Umbilical cord (tissue), 2 donors: Measurements from ENCODE around the gene ZNF668. TPM values are rescaled to one million over a fixed set of nuclear protein-coding genes. Genes with fewer than 3 reads are reported as not detected.

Experiments
- DNase-seq: peaks from one replicate; pipeline ENCODE4 v3.0.0-alpha.2; 2015; ENCODE audit warnings: low spot score
- total RNA-seq: library from RNA; depleted of rRNA; stranded (reverse); fragments of >200 nt; gene quantifications from one replicate; pipeline ENCODE4 v1.2.3, GENCODE V29; 2014; ENCODE audit warnings: low replicate concordance; ENCODE audit not compliant: insufficient read depth

Gene ZNF668
- total RNA-seq, 1 donor from 2014 or later = 10.6 TPM

DNA sequence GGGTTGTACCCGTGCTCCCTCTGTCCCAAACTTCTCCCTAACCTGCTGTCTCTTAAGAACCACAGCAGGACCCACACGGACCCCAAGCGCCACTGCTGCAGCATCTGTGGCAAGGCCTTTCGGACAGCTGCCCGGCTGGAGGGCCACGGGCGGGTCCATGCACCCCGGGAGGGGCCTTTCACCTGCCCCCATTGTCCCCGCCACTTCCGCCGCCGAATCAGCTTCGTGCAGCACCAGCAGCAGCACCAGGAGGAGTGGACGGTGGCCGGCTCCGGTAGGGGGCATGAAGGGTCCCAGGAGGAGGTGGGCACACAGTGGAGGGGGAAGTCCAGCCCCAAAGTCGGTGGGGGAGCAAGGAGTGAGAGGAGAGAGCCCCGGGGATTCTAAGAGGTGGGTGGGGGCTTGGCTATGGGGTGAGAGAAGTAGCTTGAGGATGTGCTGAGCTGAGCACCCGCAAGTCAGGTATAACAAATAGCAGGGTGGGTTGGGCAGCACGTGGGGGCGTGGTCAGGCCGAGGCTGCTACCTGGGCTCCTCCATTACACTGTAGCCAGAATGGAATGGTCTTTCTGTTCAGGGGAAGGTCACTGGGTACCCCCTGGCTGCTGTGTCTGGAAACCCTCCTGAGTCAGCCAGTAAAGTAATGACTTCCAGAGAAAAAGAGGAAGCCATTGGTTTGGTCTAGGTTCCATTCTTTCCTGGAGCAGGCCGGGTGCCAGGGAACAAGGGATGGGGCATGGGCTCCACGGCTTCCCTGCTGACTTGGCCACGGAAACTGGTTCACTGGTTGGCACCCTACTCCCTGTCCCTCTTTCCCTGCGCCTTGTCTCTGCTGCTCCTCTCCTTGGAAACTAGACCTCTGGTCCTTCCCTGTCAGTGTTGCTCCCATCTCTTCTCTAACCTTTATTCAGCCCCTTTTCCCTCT lies 7.7 kb upstream of the ZNF668 start:
- no peak for DNase-seq

DNA sequence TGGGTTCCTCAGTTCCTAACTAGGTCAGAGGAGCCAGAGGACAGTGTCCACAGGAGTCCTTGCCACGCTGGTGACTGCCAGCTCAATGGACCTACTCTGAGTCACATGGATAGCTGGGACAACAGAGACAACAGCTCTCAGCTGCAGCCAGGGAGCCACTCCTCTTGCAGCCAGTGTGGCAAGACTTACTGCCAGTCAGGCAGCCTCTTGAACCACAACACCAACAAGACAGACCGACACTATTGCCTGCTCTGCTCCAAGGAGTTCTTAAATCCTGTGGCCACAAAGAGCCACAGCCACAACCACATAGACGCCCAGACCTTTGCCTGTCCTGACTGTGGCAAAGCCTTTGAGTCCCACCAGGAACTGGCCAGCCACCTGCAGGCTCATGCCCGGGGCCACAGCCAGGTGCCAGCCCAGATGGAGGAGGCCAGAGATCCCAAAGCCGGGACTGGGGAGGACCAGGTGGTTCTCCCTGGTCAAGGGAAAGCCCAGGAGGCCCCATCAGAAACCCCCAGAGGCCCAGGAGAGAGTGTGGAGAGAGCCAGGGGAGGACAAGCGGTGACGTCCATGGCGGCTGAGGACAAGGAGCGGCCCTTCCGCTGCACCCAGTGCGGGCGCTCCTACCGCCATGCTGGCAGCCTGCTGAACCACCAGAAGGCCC lies 6.8 kb upstream of the ZNF668 start:
- no peak for DNase-seq

DNA sequence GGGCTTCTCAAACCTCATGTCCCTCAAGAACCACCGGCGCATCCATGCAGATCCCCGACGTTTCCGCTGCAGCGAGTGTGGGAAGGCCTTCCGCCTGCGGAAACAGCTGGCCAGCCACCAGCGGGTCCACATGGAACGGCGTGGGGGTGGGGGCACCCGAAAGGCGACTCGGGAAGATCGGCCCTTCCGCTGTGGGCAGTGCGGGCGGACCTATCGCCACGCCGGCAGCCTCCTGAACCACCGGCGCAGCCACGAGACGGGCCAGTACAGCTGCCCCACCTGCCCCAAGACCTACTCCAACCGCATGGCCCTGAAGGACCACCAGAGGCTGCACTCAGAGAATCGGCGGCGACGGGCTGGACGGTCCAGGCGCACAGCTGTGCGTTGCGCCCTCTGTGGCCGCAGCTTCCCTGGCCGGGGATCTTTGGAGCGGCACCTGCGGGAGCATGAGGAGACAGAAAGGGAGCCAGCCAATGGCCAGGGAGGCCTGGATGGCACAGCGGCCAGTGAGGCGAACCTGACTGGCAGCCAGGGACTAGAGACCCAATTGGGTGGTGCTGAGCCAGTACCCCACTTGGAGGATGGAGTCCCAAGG lies 6.1 kb upstream of the ZNF668 start:
- no peak for DNase-seq

DNA sequence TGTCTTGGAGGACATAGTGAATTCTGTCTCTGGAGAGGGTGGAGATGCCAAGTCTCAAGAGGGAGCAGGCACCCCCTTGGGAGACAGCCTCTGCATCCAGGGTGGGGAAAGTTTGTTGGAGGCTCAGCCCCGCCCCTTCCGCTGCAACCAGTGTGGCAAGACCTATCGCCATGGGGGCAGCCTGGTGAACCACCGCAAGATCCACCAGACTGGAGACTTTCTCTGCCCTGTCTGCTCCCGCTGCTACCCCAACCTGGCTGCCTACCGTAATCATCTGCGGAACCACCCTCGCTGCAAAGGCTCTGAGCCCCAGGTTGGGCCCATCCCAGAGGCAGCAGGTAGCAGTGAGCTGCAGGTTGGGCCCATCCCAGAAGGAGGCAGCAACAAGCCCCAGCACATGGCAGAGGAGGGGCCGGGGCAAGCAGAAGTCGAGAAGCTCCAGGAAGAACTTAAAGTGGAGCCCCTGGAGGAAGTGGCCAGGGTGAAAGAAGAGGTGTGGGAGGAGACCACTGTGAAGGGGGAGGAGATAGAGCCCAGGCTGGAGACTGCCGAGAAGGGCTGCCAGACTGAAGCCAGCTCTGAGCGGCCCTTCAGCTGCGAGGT lies 5.4 kb upstream of the ZNF668 start:
- DNase-seq = no peak

DNA sequence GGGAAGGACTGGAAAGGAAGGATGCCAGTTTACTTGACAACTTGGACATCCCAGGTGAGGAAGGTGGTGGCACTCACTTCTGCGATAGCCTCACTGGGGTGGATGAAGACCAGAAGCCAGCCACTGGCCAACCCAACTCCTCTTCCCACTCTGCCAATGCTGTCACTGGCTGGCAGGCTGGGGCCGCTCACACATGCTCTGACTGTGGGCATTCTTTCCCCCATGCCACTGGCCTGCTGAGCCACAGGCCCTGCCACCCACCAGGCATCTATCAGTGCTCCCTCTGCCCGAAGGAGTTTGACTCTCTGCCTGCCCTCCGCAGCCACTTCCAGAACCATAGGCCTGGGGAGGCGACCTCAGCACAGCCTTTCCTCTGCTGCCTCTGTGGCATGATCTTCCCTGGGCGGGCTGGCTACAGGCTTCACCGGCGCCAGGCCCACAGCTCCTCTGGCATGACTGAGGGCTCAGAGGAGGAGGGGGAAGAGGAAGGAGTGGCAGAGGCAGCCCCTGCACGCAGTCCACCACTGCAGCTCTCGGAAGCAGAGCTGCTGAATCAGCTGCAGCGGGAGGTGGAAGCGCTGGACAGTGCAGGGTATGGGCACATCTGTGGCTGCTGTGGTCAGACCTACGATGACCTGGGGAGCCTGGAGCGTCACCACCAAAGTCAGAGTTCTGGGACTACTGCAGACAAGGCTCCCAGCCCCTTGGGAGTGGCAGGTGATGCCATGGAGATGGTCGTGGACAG lies 4.7 kb upstream of the ZNF668 start:
- DNase-seq = no peak

DNA sequence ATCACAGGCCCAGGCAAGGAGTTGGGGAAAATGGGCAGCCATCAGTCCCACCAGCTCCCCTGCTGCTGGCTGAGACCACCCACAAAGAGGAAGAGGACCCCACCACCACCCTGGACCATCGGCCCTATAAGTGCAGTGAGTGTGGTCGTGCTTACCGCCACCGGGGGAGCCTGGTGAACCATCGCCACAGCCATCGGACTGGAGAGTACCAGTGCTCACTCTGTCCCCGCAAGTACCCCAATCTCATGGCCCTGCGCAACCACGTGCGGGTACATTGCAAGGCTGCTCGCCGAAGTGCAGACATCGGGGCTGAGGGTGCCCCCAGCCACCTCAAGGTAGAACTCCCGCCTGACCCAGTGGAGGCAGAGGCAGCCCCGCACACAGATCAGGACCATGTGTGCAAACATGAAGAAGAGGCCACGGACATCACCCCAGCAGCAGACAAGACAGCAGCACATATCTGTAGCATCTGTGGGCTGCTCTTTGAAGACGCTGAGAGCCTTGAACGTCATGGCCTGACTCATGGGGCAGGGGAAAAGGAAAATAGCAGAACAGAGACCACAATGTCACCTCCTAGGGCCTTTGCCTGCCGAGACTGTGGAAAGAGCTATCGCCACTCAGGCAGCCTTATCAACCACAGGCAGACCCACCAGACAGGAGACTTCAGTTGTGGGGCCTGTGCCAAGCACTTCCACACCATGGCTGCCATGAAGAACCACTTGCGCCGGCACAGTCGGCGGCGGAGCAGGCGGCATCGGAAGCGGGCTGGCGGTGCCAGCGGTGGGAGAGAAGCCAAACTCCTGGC lies 3.8 kb upstream of the ZNF668 start:
- no peak for DNase-seq

DNA sequence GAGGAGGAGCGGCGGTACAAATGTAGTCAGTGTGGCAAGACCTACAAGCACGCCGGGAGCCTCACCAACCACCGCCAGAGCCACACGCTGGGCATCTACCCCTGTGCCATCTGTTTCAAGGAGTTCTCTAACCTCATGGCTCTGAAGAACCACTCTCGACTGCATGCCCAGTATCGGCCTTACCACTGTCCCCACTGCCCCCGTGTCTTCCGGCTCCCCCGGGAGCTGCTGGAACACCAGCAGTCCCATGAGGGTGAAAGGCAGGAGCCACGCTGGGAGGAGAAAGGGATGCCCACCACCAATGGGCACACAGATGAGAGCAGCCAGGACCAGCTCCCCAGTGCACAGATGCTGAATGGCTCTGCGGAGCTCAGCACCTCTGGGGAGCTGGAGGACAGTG lies 3.0 kb upstream of the ZNF668 start:
- no peak for DNase-seq

DNA sequence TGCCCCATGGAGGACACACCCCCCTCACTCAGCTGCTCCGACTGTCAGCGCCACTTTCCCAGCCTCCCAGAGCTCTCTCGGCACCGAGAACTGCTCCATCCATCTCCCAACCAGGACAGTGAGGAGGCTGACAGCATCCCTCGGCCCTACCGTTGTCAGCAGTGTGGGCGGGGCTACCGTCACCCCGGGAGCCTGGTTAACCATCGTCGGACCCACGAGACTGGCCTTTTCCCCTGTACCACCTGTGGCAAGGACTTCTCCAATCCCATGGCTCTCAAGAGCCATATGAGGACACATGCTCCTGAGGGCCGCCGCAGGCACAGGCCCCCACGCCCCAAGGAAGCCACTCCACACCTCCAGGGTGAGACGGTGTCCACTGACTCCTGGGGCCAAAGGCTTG lies 2.3 kb upstream of the ZNF668 start:
- DNase-seq = no peak

DNA sequence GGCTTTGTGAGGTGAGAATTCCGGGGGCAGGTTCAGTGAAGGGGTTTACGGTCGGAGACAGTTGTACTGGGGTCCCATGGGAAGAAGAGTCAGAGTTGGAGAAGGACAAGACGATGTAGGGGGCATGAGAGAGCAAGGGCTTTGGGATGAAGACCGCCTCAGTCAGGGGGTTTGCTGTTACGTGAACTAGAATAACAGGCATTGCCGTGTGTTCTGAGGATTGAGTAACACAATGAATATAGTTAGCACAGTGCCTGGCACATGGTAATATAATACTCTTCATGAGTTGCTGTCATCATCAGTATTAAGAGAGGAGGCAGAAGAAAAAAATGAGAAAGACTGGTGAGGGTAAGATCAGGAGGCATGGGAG lies 759 bp upstream of the ZNF668 start:
- DNase-seq = no peak

DNA sequence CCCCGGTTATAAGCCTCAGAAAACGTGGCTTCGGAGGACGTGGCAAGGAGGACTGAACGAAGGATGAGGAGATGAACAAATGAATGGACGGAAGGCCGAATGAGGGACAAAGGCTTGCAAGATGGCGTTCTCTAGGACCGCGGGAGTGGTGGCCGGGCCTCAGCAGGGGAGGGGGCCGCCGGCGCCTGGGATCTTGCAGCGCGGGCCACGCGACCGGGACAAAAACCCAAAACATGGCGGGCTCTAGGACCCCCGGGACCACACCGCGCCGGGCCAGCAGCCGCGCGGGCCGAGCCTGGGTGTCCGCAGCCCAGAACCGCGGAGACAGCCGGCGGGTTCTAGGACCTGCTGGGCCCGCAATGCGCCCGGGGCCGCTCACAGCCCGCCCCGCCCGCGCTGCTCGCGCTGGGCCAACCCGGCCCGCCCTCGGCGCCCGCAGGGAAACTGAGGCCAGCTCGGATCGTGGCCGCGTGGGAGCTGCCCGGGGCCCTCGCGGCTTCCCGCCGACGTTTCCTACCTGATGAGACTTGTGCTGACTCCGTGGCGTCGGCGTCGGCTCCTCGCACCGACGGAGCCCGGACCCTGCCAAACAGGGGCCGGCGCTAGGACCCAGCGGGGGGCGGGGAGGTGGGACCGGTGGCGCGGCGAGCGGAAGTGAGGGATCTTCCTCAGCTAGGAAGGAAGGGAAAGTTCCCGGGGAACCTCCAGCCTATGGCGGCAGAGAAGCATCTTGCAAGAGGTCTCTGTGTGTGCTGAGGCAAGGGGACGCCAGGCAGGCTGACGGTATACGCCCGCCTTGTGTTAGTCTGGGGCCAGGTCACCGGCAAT lies 684 bp downstream of the ZNF668 start:
- DNase-seq = peak; percentile 96

DNA sequence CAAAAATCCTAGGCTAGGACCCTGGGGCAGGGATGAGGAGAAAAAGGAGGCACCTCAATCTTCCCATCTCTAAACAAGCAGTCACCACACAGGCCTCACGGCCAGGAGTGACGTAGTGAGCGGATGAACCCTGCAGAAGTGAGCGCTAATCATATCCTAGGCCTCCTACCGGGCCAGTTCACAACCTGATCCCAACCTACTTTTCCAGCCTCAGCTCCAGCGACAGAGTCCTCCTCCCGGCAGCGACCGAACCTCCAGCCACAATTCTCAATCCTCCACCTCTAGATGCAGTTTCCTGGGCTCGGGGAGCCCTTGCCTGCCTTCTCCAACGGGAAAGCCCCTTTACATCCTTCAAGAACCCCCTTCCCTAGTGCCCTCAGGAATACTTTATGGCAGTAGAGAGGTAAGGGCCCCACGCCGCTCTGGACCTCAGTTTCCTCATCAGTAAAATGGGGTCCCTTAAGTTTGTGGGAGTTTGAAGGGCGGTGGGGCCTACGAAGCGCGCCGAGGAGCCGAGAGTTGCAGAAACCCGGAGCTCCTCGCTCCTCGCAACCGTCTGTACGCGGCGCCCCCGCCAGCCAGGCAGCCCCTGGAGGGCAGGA lies 1.4 kb downstream of the ZNF668 start:
- peak; percentile 28 for DNase-seq

DNA sequence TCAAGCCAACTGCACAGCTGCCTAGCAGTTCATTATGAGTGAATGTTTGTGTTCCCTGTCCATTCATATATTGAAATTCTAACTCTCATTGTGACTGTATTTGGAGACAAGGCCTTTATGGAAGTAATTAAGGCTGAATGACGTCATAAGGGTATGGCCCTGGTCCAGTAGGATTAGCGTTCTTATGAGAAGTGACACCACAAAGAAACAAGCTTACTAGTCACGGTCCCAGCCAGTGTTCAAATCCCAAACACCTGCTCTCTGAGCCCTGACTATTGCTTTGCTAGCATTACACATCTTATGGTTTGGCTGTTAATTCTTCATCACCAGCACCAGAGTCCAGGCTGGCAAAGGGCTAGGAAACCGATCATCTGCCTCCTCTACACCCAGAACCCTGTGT lies 2.2 kb downstream of the ZNF668 start:
- DNase-seq = no peak

DNA sequence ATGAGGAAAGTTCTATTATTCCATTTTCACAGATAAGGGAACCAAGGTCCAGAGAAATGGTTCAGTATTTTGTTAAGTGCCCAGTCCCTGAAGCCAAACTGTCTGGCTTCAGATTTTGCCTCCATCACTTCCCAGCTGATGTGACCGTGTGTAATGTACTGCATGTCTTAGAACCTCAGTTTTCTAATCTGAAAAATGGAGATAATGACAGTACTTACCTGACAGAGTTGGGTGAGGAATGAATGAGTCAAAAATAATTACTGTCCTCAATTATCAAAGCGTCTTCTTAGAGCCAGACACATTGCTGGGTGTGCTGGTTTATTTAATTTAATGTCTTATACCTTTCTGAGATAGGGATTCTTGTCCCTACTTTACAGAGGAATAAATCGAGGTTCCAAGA lies 6.7 kb downstream of the ZNF668 start:
- DNase-seq = no peak

DNA sequence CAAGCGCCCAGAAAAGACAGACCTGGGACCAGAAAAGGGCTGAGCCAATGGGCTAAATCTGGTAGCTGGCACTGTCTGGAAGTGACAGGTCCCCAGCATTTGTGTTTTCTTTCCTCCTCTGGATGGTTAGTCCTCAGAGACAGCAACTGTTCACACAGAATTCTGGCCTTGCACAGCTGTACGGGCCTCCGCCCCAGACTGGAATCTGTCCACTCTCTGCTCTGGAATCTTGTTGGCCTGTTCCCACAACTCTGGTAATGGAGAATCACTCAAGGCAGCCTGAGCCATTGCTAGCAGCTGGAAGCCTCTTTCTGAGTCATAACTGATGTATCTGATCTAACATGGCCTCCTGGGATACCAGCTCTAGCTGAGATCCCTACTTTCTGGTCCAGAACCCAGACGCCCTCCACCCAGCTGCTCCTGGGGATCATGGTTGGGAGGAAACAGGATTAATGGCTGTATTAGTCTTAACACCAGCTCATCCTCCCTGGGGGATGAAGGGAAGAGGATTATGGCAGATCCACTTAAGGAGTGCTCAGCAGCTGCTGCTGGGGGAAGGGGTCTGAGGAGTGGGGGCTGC lies 9.1 kb downstream of the ZNF668 start:
- DNase-seq = peak; percentile 97

DNA sequence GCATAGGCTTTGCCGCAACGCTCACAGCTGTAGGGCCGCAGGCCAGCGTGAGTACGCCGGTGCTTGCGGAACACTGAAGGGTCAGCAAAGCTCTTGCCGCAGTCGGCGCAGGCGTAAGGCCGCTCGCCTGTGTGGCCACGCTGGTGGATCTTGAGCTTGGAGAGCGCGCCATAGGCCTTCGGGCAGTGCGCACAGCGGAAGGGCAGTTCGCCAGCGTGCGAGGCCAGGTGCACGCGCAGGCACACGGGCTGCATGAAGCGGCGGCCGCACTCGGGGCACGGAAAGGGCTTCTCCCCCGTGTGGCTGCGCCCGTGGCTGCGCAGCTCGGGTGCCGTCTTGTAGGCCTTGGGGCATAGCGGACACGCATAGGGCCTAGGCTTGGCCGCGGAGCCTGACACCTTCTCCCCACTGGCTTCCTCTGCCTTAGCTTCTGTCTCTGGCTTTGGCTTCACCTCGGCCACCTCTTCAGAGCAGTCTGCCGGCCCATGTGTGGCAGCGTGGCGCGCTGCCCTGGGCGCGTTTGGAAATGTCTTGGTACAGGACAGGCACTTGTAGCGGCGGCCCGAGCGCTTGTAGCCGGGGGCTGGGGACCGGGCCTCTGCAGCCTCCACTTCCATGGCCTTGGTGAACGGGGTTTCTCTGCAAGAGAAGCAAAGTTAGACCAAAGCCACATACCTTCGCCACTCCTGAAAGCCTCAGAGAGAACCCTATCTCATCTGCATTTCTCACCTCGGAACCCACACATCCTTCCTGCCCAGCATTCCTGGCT lies 10.0 kb downstream of the ZNF668 start:
- DNase-seq = no peak

DNA sequence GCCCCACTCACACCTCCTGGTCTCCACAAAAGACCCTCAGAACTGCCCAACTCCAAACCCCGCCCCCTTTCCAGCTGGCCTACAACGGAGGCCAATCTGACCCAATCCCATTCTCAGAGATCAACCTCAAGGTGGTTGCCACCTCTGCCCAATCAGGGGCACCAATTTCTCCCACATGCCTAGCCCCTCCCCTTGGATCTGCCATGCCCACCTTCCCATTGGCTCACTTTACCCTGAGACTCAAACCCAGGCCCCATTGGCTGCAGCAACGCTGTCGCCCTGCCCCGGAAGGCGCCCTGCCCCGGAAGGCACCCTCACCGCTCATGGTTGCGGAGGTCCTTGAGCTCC lies 10.6 kb downstream of the ZNF668 start:
- no peak for DNase-seq

DNA sequence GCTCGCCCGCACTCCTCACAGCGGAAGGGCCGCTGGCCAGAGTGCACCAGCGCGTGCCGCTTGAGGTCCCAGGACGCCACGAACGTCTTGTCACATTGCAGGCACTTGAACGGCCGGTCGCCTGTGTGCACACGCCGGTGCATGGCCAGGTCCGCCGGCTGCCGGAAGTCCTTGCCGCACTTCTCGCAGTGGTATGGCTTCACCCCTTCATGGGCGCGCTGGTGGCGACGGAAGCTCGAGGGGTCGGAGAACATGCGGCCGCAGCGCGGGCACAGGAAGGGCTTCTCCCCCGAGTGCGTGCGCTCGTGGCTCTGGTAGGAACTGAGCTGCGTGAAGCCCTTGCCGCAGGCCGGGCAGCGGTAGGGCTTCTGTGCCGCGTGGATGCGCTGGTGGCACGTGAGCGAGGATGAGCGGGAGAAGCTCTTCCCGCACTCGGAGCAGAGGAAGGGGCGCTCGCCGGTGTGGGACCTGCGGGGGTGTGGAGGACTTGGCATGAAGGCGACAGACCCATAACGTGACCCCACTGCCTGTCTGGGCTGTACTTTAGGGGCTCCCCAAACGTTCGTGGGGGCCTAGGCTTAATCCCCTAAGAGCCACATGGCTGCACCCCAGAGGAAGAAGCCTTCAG lies 12.1 kb downstream of the ZNF668 start:
- no peak for DNase-seq
